GM21381 (cell line): ENCODE results near the gene NDOR1.

Experiments
- ATAC-seq: cut with Tn5 transposase; IDR thresholded peaks from one replicate; pipeline ENCODE4 v1.9.1; 2021; ENCODE audit warnings: mild to moderate bottlenecking, moderate library complexity; ENCODE audit not compliant: unreplicated experiment

The NDOR1 gene

GRCh38 chr9:137218754-137219271 lies 13.3 kb downstream of the NDOR1 start:
- no peak for ATAC-seq

GRCh38 chr9:137219757-137220316 lies 14.3 kb downstream of the NDOR1 start:
- ATAC-seq, result no peak

GRCh38 chr9:137220317-137221094 lies 15.0 kb downstream of the NDOR1 start:
- ATAC-seq, result no peak

GRCh38 chr9:137221095-137221505 lies 15.6 kb downstream of the NDOR1 start:
- no peak for ATAC-seq

- no peak for ATAC-seq
Measured at GRCh38 chr9:137221506-137222111, 16.1 kb downstream of the NDOR1 start.

- ATAC-seq, result no peak
Measured at GRCh38 chr9:137222190-137223077, 16.9 kb downstream of the NDOR1 start, which contains the start of gene RNF208. Gene RNF208, minus strand, starts transcription at chr9:137222240. Its CDS starts 1,028 bp downstream, at chr9:137221212.

- ATAC-seq, result peak; percentile 66
Measured at GRCh38 chr9:137223078-137223970, 17.8 kb downstream of the NDOR1 start.

- ATAC-seq, result no peak
Measured at GRCh38 chr9:137224830-137225694, 19.6 kb downstream of the NDOR1 start, which contains the start of gene CYSRT1. Gene CYSRT1, plus strand, starts transcription at chr9:137225174. Its CDS starts 448 bp downstream, at chr9:137225622.

- no peak for ATAC-seq
Measured at GRCh38 chr9:137225699-137226331, 20.3 kb downstream of the NDOR1 start.

- no peak for ATAC-seq
Measured at GRCh38 chr9:137226338-137227053, 21.0 kb downstream of the NDOR1 start.

GRCh38 chr9:137227054-137227852 lies 21.8 kb downstream of the NDOR1 start, which contains the start of gene RNF224:
Gene RNF224, plus strand, starts transcription at chr9:137227502. Its CDS starts 834 bp downstream, at chr9:137228336.
- no peak for ATAC-seq

GRCh38 chr9:137227853-137228505 lies 22.5 kb downstream of the NDOR1 start:
- ATAC-seq, result no peak

- ATAC-seq, result no peak
Measured at GRCh38 chr9:137228506-137228967, 23.0 kb downstream of the NDOR1 start.

- no peak for ATAC-seq
Measured at GRCh38 chr9:137228968-137229896, 23.7 kb downstream of the NDOR1 start.
